Neuronal stem cell (in vitro differentiated cells): ENCODE measurements around the gene MIA.
A peak's percentile ranks its signal among the peaks of the same experiment; 100 is the strongest.

Experiments
- DNase-seq: peaks from one replicate; pipeline ENCODE4 v3.0.0-alpha.2; 2013; ENCODE audit warnings: low spot score
- H2AFZ ChIP-seq: one replicate; pipeline ENCODE4 v1.6.1; 2013; ENCODE audit warnings: mild to moderate bottlenecking, low read length, inconsistent platforms
- H2AK5ac ChIP-seq: 2 replicates; pipeline ENCODE4 v1.6.1; 2013; ENCODE audit warnings: low read depth, mild to moderate bottlenecking, inconsistent platforms, low read length, moderate library complexity, mixed read lengths
- H2BK120ac ChIP-seq: 2 replicates; pipeline ENCODE4 v1.6.1; 2013; ENCODE audit warnings: low read depth, mild to moderate bottlenecking, inconsistent platforms, low read length, moderate library complexity, mixed read lengths
- H2BK12ac ChIP-seq: one replicate; pipeline ENCODE4 v1.6.1; 2013; ENCODE audit warnings: low read length, inconsistent platforms
- H2BK15ac ChIP-seq: 2 replicates; pipeline ENCODE4 v1.6.1; 2013; ENCODE audit warnings: mild to moderate bottlenecking, low read length, inconsistent platforms, mixed read lengths
- H2BK5ac ChIP-seq: one replicate; pipeline ENCODE4 v1.6.1; 2013; ENCODE audit warnings: inconsistent platforms, mild to moderate bottlenecking, low read length, moderate library complexity
- H3K14ac ChIP-seq: one replicate; pipeline ENCODE4 v1.6.1; 2013; ENCODE audit warnings: low read length, inconsistent platforms
- H3K18ac ChIP-seq: 2 replicates; pipeline ENCODE4 v1.6.1; 2013; ENCODE audit warnings: low read length, inconsistent platforms
- H3K23ac ChIP-seq: 2 replicates; pipeline ENCODE4 v1.6.1; 2013; ENCODE audit warnings: low read depth, mild to moderate bottlenecking, mixed read lengths, low read length, inconsistent platforms; ENCODE audit not compliant: poor library complexity
- H3K27ac ChIP-seq: replicated peaks from 3 replicates; pipeline ENCODE4 v1.5.1; 2013; ENCODE audit warnings: low read length, inconsistent platforms
- H3K27me3 ChIP-seq, 3 experiments: 2 replicates each; pipeline ENCODE4 v1.6.1; 2013; ENCODE audit warnings: low read length in 3 of 3, mild to moderate bottlenecking in 2 of 3, inconsistent platforms in 1 of 3, low read depth in 1 of 3, mixed read lengths in 1 of 3, moderate library complexity in 1 of 3; ENCODE audit not compliant: control insufficient read depth in 3 of 3, insufficient read depth in 3 of 3
- H3K36me3 ChIP-seq, 2 donors: replicated peaks in 1 of 2; 2 replicates each; pipeline ENCODE4 v1.6.1; 2013; ENCODE audit warnings: low read length in 2 of 2; ENCODE audit not compliant: control insufficient read depth in 2 of 2, insufficient read depth in 2 of 2
- H3K4ac ChIP-seq: 2 replicates; pipeline ENCODE4 v1.6.1; 2013; ENCODE audit warnings: inconsistent platforms, mild to moderate bottlenecking, low read length, moderate library complexity
- H3K4me1 ChIP-seq, 2 donors: 1 replicate in 1 of 2; 2 replicates in 1 of 2; pipeline ENCODE4 v1.6.1; 2013; ENCODE audit warnings: low read length in 2 of 2, low read depth in 1 of 2; ENCODE audit not compliant: control insufficient read depth in 2 of 2, insufficient read depth in 1 of 2
- H3K4me2 ChIP-seq: one replicate; pipeline ENCODE4 v1.6.1; 2013; ENCODE audit warnings: mild to moderate bottlenecking, low read length, inconsistent platforms; ENCODE audit not compliant: insufficient read depth, poor library complexity, severe bottlenecking
- H3K4me3 ChIP-seq, 2 donors: 2 replicates each; pipeline ENCODE4 v1.5.1; 2013; ENCODE audit warnings: low read length in 2 of 2, mild to moderate bottlenecking in 2 of 2, inconsistent platforms in 1 of 2, moderate library complexity in 1 of 2
- H3K79me1 ChIP-seq: one replicate; pipeline ENCODE4 v1.6.1; 2013; ENCODE audit warnings: low read depth, mild to moderate bottlenecking, inconsistent platforms, low read length, moderate library complexity
- H3K9ac ChIP-seq: one replicate; pipeline ENCODE4 v1.6.1; 2013; ENCODE audit warnings: mild to moderate bottlenecking, low read depth, low read length, inconsistent platforms; ENCODE audit not compliant: poor library complexity
- H3K9me3 ChIP-seq, 2 donors: replicated peaks in 1 of 2; 2 replicates each; pipeline versions ENCODE3 to v1.6.1; 2013; ENCODE audit warnings: low read length in 2 of 2, mild to moderate bottlenecking in 2 of 2, inconsistent platforms in 1 of 2, low read depth in 1 of 2, mixed read lengths in 1 of 2, moderate library complexity in 1 of 2; ENCODE audit not compliant: control insufficient read depth in 2 of 2, insufficient read depth in 1 of 2
- H4K8ac ChIP-seq: one replicate; pipeline ENCODE4 v1.6.1; 2013; ENCODE audit warnings: low read depth, mild to moderate bottlenecking, inconsistent platforms, low read length, moderate library complexity
- H4K91ac ChIP-seq: one replicate; pipeline ENCODE4 v1.6.1; 2013; ENCODE audit warnings: low read length, low read depth, mild to moderate bottlenecking, inconsistent platforms; ENCODE audit not compliant: poor library complexity
- WGBS, 2 donors: extraction: QIAGEN DNeasy Blood & Tissue Kit; methylation state at CpG; one replicate each; pipeline ENCODE4 v1.1.7; 2013; ENCODE audit warnings: missing lambda C conversion rate in 2 of 2, mixed read lengths in 1 of 2; ENCODE audit not compliant: insufficient read length in 2 of 2, insufficient replicate concordance in 1 of 2; ENCODE audit errors: extremely low coverage in 2 of 2; 5-methylcytosine and 5-hydroxymethylcytosine counted together

The MIA gene

GRCh38 chr19:40785526-40785925 is 10.2 kb downstream of the MIA start:
- no CpG with 5 or more reads among the region's 1 CpG for WGBS, 2 donors
- peak overlapping the region; percentile 60 for H3K9ac ChIP-seq
- no peak overlapping the region for H3K18ac ChIP-seq
- H3K9me3 ChIP-seq: no peaks in the 10 kb centered on the region
- no peak overlapping the region for H2AK5ac ChIP-seq
- H4K91ac ChIP-seq: no peak overlapping the region
- no peak overlapping the region for H2BK12ac ChIP-seq
- no peak overlapping the region for H3K23ac ChIP-seq
- peaks cover 0 to 7% of the 10 kb centered on the region in 2 donors for H3K36me3 ChIP-seq
- no peak overlapping the region for H2BK5ac ChIP-seq
- no peak overlapping the region for H4K8ac ChIP-seq
- H3K4me3 ChIP-seq: no peak overlapping the region
- H3K27me3 ChIP-seq: no peaks in the 10 kb centered on the region
- H2BK120ac ChIP-seq: no peak overlapping the region
- no peak overlapping the region for H3K27ac ChIP-seq
- no peak overlapping the region for H2BK15ac ChIP-seq
- no peak overlapping the region for H3K14ac ChIP-seq
- no peak overlapping the region for H3K4me2 ChIP-seq
- H3K79me1 ChIP-seq: peaks cover 4% of the 10 kb centered on the region
- no peaks in the 10 kb centered on the region for H3K4me1 ChIP-seq
- DNase-seq: no peak
- H3K4ac ChIP-seq: no peak overlapping the region
- no peak overlapping the region for H2AFZ ChIP-seq

GRCh38 chr19:40786060-40787037 is 11.0 kb downstream of the MIA start:
- no peak for DNase-seq
- Histone ChIP-seq H4K91ac (no peak overlapping the region), H3K23ac (no peak overlapping the region), H3K4me1 (peaks cover 0 to 4% of the 10 kb centered on the region in 2 donors), H2AFZ (no peak overlapping the region), H2BK5ac (peak overlapping the region; percentile 90), H3K9me3 (no peaks in the 10 kb centered on the region), H2AK5ac (peak overlapping the region; percentile 94), H2BK15ac (no peak overlapping the region), H2BK12ac (no peak overlapping the region), H3K9ac (no peak overlapping the region), H3K27me3 (no peaks in the 10 kb centered on the region), H3K4me2 (no peak overlapping the region), H2BK120ac (no peak overlapping the region), H3K4ac (no peak overlapping the region), H3K27ac (no peak overlapping the region), H4K8ac (no peak overlapping the region), H3K18ac (no peak overlapping the region), H3K79me1 (peaks cover 4% of the 10 kb centered on the region), H3K4me3 (peak overlapping the region in 1 of 2 donors; percentile 41), H3K36me3 (peaks cover 0 to 7% of the 10 kb centered on the region in 2 donors), H3K14ac (no peak overlapping the region)
- WGBS, 2 donors: no CpG with 5 or more reads among the region's 25 CpGs

- Histone ChIP-seq H3K18ac (no peak overlapping the region), H3K27ac (no peak overlapping the region), H2BK15ac (no peak overlapping the region), H2BK120ac (no peak overlapping the region), H3K14ac (no peak overlapping the region), H3K9ac (no peak overlapping the region), H3K9me3 (no peaks in the 10 kb centered on the region), H3K4me1 (peaks cover 0 to 7% of the 10 kb centered on the region in 2 donors), H3K79me1 (no peaks in the 10 kb centered on the region), H3K27me3 (no peaks in the 10 kb centered on the region), H4K8ac (no peak overlapping the region), H2AK5ac (no peak overlapping the region), H2AFZ (peak overlapping the region; percentile 36), H3K4ac (no peak overlapping the region), H3K23ac (no peak overlapping the region), H3K4me2 (no peak overlapping the region), H4K91ac (no peak overlapping the region), H3K36me3 (peaks cover 0 to 7% of the 10 kb centered on the region in 2 donors), H3K4me3 (no peak overlapping the region), H2BK12ac (no peak overlapping the region), H2BK5ac (no peak overlapping the region)
- WGBS, 2 donors: no CpG with 5 or more reads among the region's 7 CpGs
- DNase-seq: no peak
Measured at GRCh38 chr19:40791349-40791748, 16.0 kb downstream of the MIA start.

- no peak overlapping the region for H3K14ac ChIP-seq
- no peak overlapping the region for H2BK12ac ChIP-seq
- H3K9me3 ChIP-seq: no peaks in the 10 kb centered on the region
- H3K23ac ChIP-seq: no peak overlapping the region
- no peak overlapping the region for H3K4ac ChIP-seq
- no peaks in the 10 kb centered on the region for H3K27me3 ChIP-seq
- no peak overlapping the region for H3K18ac ChIP-seq
- no peak for DNase-seq
- H3K9ac ChIP-seq: no peak overlapping the region
- no peaks in the 10 kb centered on the region for H3K79me1 ChIP-seq
- peaks cover 0 to 7% of the 10 kb centered on the region in 2 donors for H3K36me3 ChIP-seq
- H2BK120ac ChIP-seq: no peak overlapping the region
- H3K4me3 ChIP-seq: no peak overlapping the region
- H3K4me2 ChIP-seq: no peak overlapping the region
- no peak overlapping the region for H3K27ac ChIP-seq
- no peak overlapping the region for H2BK5ac ChIP-seq
- H3K4me1 ChIP-seq: peaks cover 0 to 7% of the 10 kb centered on the region in 2 donors
- H2AFZ ChIP-seq: no peak overlapping the region
- WGBS, 2 donors: no CpG with 5 or more reads among the region's 3 CpGs
- no peak overlapping the region for H2BK15ac ChIP-seq
- H2AK5ac ChIP-seq: no peak overlapping the region
- H4K8ac ChIP-seq: no peak overlapping the region
- no peak overlapping the region for H4K91ac ChIP-seq
Measured at GRCh38 chr19:40791996-40792395, 16.7 kb downstream of the MIA start.
